Adrenal gland (tissue), 12 donors: Measurements from ENCODE around the gene SELENOM. TPM values are rescaled to one million over a fixed set of nuclear protein-coding genes. Genes with fewer than 3 reads are reported as not detected.

Source experiments
- DNase-seq, 7 donors: peaks; one replicate each; pipeline ENCODE4 v3.0.0-alpha.2; 2019 to 2020
- H3K27ac ChIP-seq, 5 donors: fragments of 200-600 bp; sonication (generic) in 4 of 5; 1 replicate in 3 of 5; 2 replicates in 2 of 5; pipeline versions ENCODE4 v1.5.1 to v1.8.0; 2016 to 2020; ENCODE audit warnings: mild to moderate bottlenecking in 1 of 5
- H3K27me3 ChIP-seq: fragments of 200-600 bp; 2 replicates; pipeline ENCODE4 v1.8.0; 2021
- H3K36me3 ChIP-seq, 2 donors: fragments of 200-600 bp; replicated peaks in 1 of 2; 1 replicate in 1 of 2; 2 replicates in 1 of 2; pipeline versions ENCODE4 v1.5.1 to v1.8.0; 2018 to 2022
- H3K4me1 ChIP-seq, 2 donors: fragments of 200-600 bp; replicated peaks in 1 of 2; 1 replicate in 1 of 2; 2 replicates in 1 of 2; pipeline versions ENCODE4 v1.5.1 to v1.8.0; 2018 to 2021
- H3K4me3 ChIP-seq, 4 donors: fragments of 200-600 bp; sonication (generic) in 3 of 4; one replicate each; pipeline ENCODE4 v1.5.1; 2016 to 2018
- H3K9me3 ChIP-seq, 3 donors: fragments of 200-600 bp; sonication (generic) in 1 of 3; replicated peaks in 1 of 3; 1 replicate in 2 of 3; 2 replicates in 1 of 3; pipeline versions ENCODE4 v1.5.1 to v1.8.0; 2016 to 2021
- CTCF ChIP-seq, 6 experiments: fragments of 450-650 bp in 4 of 6; fragments of 200-600 bp in 2 of 6; sonication (generic) in 1 of 6; IDR thresholded peaks; 1 replicate in 5 of 6; 2 replicates in 1 of 6; pipeline versions ENCODE4 v1.5.1 to v1.8.0; 2016 to 2021; ENCODE audit warnings: antibody characterized with exemption in 6 of 6, mild to moderate bottlenecking in 2 of 6, moderate library complexity in 1 of 6
- POLR2A ChIP-seq, 2 donors: fragments of 450-650 bp; IDR thresholded peaks; one replicate each; pipeline ENCODE4 v1.6.1; 2017; ENCODE audit warnings: antibody characterized with exemption in 2 of 2, mild to moderate bottlenecking in 2 of 2, moderate library complexity in 1 of 2
- WGBS, 4 donors: extraction: QIAGEN DNeasy Blood & Tissue Kit in 2 of 4; methylation state at CpG; one replicate each; pipeline versions ENCODE4 v1.1.5 to v1.1.7; 2013 to 2017; 5-methylcytosine and 5-hydroxymethylcytosine counted together
- intact Hi-C, 2 donors: fragments of 100-400 bp; cut with DNase I; formaldehyde crosslinking; loops; one replicate each; pipeline versions ENCODE4 v1.14.1 to v1.15.0; 2022 to 2023
- polyA plus RNA-seq, 3 donors: library from polyadenylated mRNA; stranded (reverse); fragments of 200-250 nt in 2 of 3; fragments of 350-450 nt in 1 of 3; fragmentation: Illumina TruSeq in 1 of 3; extraction: RNeasy Lipid Tissue Mini Kit (QIAGEN cat#74804) in 1 of 3; gene quantifications; one replicate each; pipeline ENCODE4 v1.2.3, GENCODE V29; 2013 to 2014
- total RNA-seq, 9 donors: library from RNA; depleted of rRNA in 4 of 9; stranded (reverse); fragments of >200 nt in 4 of 9; fragments of 120-200 nt in 1 of 9; fragmentation: NEBNext Ultra II Directional in 1 of 9; extraction: Animal tissue kit (Norgen Biotek cat#: 25700) in 1 of 9; gene quantifications; one replicate each; pipeline versions ENCODE4 v1.1.0 to v1.2.4, GENCODE V29; 2013 to 2023
- donor health status: healthy with polysubstance abuse.
- donor health status: Bipolar disorder and iron deficiency.
- donor health status: DM: yes; HTN: yes; CAD: no.
- donor health status: DM: no; HTN: no; CAD: no.
- donor health status: DM: no; HTN: no; CAD: no.
- donor health status: DM: yes; HTN: yes; CAD: no.

SELENOM gene
- total and polyA plus RNA-seq, 12 donors, result 6.6 to 546 (median 121) TPM

- no peak for TF ChIP-seq CTCF (IDR thresholded peaks at IDR 0.05)
- TF ChIP-seq POLR2A (IDR thresholded peaks at IDR 0.05), result no peak
- 67 to 90% (median 85%) methylated on average over 1 to 3 of the region's 3 CpGs for WGBS, 4 donors
- Histone ChIP-seq H3K27me3 (no peaks in the 10 kb centered on the region), H3K4me1 (peaks cover 0 to 25% of the 10 kb centered on the region in 2 donors), H3K4me3 (peak overlapping the region in 1 of 4 donors; percentile 69), H3K27ac (peak overlapping the region in 3 of 5 donors; percentile 72 to 90 (median 82)), H3K36me3 (peaks cover 0 to 29% of the 10 kb centered on the region in 2 donors), H3K9me3 (no peaks in the 10 kb centered on the region)
- intact Hi-C loops, result loop anchor here (2.0 to 5.0 kb wide), 5 partner anchors 61 to 146 kb away; partner anchors contain the start of genes MORC2 (in 1 of the 2) and TUG1 (in 1 of the 2)
- DNase-seq, result peak in 1 of 7 donors; percentile 5
Observed at GRCh38 chr22:31085928-31086327, 21.4 kb downstream of the SELENOM start.

- H3K27me3 ChIP-seq, result no peaks in the 10 kb centered on the region
- peaks cover 0 to 30% of the 10 kb centered on the region in 2 donors for H3K4me1 ChIP-seq
- peak overlapping the region; percentile 6 to 90 (median 72) for H3K27ac ChIP-seq
- H3K4me3 ChIP-seq, result peak overlapping the region in 2 of 4 donors; percentile 24 to 69
- TF ChIP-seq CTCF (IDR thresholded peaks at IDR 0.05) (no peak), POLR2A (IDR thresholded peaks at IDR 0.05) (no peak)
- WGBS, 4 donors, result 15 to 30% (median 23%) methylated on average over 9 to 13 of the region's 13 CpGs
- DNase-seq, result peak in 2 of 7 donors; percentile 40 to 70
- intact Hi-C loops, result loop anchor here (2.0 to 5.0 kb wide), 5 partner anchors 62 to 147 kb away; partner anchors contain the start of genes MORC2 (in 1 of the 2) and TUG1 (in 1 of the 2)
- no peaks in the 10 kb centered on the region for H3K9me3 ChIP-seq
- H3K36me3 ChIP-seq, result peaks cover 0 to 26% of the 10 kb centered on the region in 2 donors
Observed at GRCh38 chr22:31085493-31085824, 21.9 kb downstream of the SELENOM start.

- peak overlapping the region; percentile 6 to 90 (median 72) for H3K27ac ChIP-seq
- 0% methylated on average over 17 to 69 of the region's 69 CpGs; no CpG with 5 or more reads in 1 of the 4 donors for WGBS, 4 donors
- peak; percentile 77 to 89 (median 84) for DNase-seq
- TF ChIP-seq POLR2A (IDR thresholded peaks at IDR 0.05), result peak; percentile 20 to 27
- peak; percentile 64 to 86 (median 76) for TF ChIP-seq CTCF (IDR thresholded peaks at IDR 0.05)
- intact Hi-C loops, result loop anchor here (2.0 to 5.0 kb wide), 5 partner anchors 62 to 147 kb away; partner anchors contain the start of genes MORC2 (in 1 of the 2) and TUG1 (in 1 of the 2)
- peaks cover 0 to 33% of the 10 kb centered on the region in 2 donors for H3K4me1 ChIP-seq
- no peaks in the 10 kb centered on the region for H3K27me3 ChIP-seq
- peak overlapping the region; percentile 24 to 86 (median 52) for H3K4me3 ChIP-seq
- peaks cover 0 to 25% of the 10 kb centered on the region in 2 donors for H3K36me3 ChIP-seq
- no peaks in the 10 kb centered on the region for H3K9me3 ChIP-seq
Observed at GRCh38 chr22:31084811-31085492, 22.4 kb downstream of the SELENOM start.
